DOHH2 (cell line): ENCODE results near the gene IBA57.
A peak's percentile ranks its signal among the peaks of the same experiment; 100 is the strongest.

Source experiments
- H3F3A ChIP-seq: fragments of 200-600 bp; sonication (generic), shearing (Covaris generic); 2 replicates; pipeline ENCODE4 v1.6.0; 2016; ENCODE audit warnings: antibody characterized with exemption, mild to moderate bottlenecking; ENCODE audit not compliant: control insufficient read depth, insufficient read depth
- H3K27ac ChIP-seq: fragments of 200-600 bp; sonication (generic); 2 replicates; pipeline ENCODE4 v1.5.1; 2014; ENCODE audit warnings: low read depth, mild to moderate bottlenecking, low read length, moderate library complexity
- H3K27me3 ChIP-seq: fragments of 200-600 bp; sonication (generic); 2 replicates; pipeline ENCODE4 v1.6.1; 2014; ENCODE audit warnings: mild to moderate bottlenecking, low read length, mixed read lengths; ENCODE audit not compliant: control insufficient read depth
- H3K36me3 ChIP-seq: fragments of 200-600 bp; sonication (generic); 2 replicates; pipeline ENCODE4 v1.6.1; 2014; ENCODE audit warnings: mild to moderate bottlenecking, low read length, moderate library complexity, mixed read lengths; ENCODE audit not compliant: control insufficient read depth
- H3K4me1 ChIP-seq: fragments of 200-600 bp; sonication (generic); 2 replicates; pipeline ENCODE4 v1.6.1; 2014; ENCODE audit warnings: mild to moderate bottlenecking, low read length, mixed read lengths; ENCODE audit not compliant: control insufficient read depth
- H3K4me2 ChIP-seq: fragments of 200-600 bp; sonication (generic); 2 replicates; pipeline ENCODE4 v1.6.0; 2014; ENCODE audit warnings: mild to moderate bottlenecking, low read length, moderate library complexity
- H3K4me3 ChIP-seq: fragments of 200-600 bp; sonication (generic); 2 replicates; pipeline ENCODE4 v1.5.1; 2014; ENCODE audit warnings: mild to moderate bottlenecking, low read length, mixed read lengths
- H3K79me2 ChIP-seq: fragments of 200-600 bp; sonication (generic); 2 replicates; pipeline ENCODE4 v1.6.1; 2014; ENCODE audit warnings: mild to moderate bottlenecking, low read length, mixed read lengths; ENCODE audit not compliant: control insufficient read depth
- H3K9me2 ChIP-seq: fragments of 200-600 bp; sonication (generic); replicated peaks from 2 replicates; pipeline ENCODE4 v1.6.1; 2014; ENCODE audit warnings: mild to moderate bottlenecking, low read length, mixed read lengths; ENCODE audit not compliant: control insufficient read depth
- H3K9me3 ChIP-seq: fragments of 200-600 bp; sonication (generic); 2 replicates; pipeline ENCODE4 v1.6.1; 2014; ENCODE audit warnings: antibody characterized with exemption, low read length, mixed read lengths; ENCODE audit not compliant: control insufficient read depth, insufficient read depth
- H4K20me1 ChIP-seq: fragments of 200-600 bp; sonication (generic); 2 replicates; pipeline ENCODE4 v1.6.0; 2014; ENCODE audit warnings: low read depth, mild to moderate bottlenecking, antibody characterized with exemption, low read length, moderate library complexity; ENCODE audit not compliant: control insufficient read depth, insufficient read depth
- EZH2phosphoT487 ChIP-seq: fragments of 200-600 bp; sonication (generic); IDR thresholded peaks from 2 replicates; pipeline ENCODE4 v1.6.1; 2017; ENCODE audit warnings: borderline replicate concordance, mild to moderate bottlenecking, antibody characterized with exemption, low read length, moderate library complexity, mixed read lengths
- TF ChIP-seq, protein P1 (sequence below): fragments of 200-600 bp; sonication (generic); IDR thresholded peaks from one replicate; pipeline ENCODE4 v1.5.1; 2014; ENCODE audit warnings: antibody characterized with exemption, mild to moderate bottlenecking, low read depth, low read length; ENCODE audit not compliant: poor library complexity, severe bottlenecking

IBA57 gene

DNA sequence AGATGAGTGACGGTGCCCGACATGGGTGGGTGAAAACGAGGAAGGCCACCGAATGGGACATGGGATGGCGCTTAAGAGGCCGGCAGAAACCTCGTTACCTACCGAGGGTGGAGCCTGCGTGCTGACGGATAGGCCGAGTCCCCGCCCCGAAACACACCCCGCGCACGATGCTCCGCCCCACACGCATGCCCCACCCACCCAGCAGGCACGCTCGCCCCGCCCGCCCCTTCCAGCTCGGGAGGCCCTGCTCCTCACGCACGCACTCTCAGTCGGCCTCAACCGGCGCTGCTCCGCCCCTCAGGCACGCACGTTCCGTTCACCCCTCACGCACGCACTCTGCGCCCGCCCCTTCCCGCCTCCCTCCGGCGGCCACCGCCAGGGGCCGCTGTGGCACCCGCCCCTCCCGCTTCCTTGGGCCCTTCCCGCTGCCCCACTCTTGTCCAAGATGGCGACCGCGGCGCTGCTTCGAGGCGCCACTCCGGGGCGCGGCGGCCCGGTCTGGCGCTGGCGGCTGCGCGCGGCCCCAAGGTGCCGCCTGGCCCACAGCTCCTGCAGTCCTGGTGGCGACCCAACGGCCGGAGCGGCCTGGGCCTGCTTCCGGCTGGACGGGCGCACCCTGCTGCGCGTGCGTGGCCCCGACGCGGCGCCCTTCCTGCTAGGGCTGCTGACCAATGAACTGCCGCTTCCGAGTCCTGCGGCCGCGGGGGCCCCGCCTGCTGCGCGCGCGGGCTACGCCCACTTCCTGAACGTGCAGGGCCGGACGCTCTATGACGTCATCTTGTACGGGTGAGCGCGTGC lies at the start of gene IBA57:
Gene IBA57 (plus strand): TSS at position 433 of the 798 bp plus-strand sequence. CDS start 13 bp downstream, at position 446.
- Histone ChIP-seq H3K9me2 (no peaks in the 10 kb centered on the region), H3K36me3 (no peaks in the 10 kb centered on the region), H4K20me1 (peaks cover 6% of the 10 kb centered on the region; the same call in 1 of the 2 replicates), H3K4me1 (peaks cover 15% of the 10 kb centered on the region), H3F3A (no peaks in the 10 kb centered on the region), H3K79me2 (peaks cover 28% of the 10 kb centered on the region), H3K4me2 (peak within 1 kb of the TSS; percentile 97), H3K4me3 (peak within 1 kb of the TSS; percentile 85), H3K9me3 (no peaks in the 10 kb centered on the region), H3K27me3 (no peaks in the 10 kb centered on the region), H3K27ac (peak within 1 kb of the TSS; percentile 85)
- TF ChIP-seq, protein P1, sequence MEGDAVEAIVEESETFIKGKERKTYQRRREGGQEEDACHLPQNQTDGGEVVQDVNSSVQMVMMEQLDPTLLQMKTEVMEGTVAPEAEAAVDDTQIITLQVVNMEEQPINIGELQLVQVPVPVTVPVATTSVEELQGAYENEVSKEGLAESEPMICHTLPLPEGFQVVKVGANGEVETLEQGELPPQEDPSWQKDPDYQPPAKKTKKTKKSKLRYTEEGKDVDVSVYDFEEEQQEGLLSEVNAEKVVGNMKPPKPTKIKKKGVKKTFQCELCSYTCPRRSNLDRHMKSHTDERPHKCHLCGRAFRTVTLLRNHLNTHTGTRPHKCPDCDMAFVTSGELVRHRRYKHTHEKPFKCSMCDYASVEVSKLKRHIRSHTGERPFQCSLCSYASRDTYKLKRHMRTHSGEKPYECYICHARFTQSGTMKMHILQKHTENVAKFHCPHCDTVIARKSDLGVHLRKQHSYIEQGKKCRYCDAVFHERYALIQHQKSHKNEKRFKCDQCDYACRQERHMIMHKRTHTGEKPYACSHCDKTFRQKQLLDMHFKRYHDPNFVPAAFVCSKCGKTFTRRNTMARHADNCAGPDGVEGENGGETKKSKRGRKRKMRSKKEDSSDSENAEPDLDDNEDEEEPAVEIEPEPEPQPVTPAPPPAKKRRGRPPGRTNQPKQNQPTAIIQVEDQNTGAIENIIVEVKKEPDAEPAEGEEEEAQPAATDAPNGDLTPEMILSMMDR, result peak; percentile 66
- no peak for TF ChIP-seq EZH2phosphoT487

- no peak for TF ChIP-seq EZH2phosphoT487
- TF ChIP-seq, protein P1, result no peak
- Histone ChIP-seq H3K4me1 (peaks cover 10% of the 10 kb centered on the region), H3K79me2 (no peaks in the 10 kb centered on the region)
These were observed 48.3 kb upstream of the IBA57 start for GRCh38 chr1:228117335-228117734.

DNA sequence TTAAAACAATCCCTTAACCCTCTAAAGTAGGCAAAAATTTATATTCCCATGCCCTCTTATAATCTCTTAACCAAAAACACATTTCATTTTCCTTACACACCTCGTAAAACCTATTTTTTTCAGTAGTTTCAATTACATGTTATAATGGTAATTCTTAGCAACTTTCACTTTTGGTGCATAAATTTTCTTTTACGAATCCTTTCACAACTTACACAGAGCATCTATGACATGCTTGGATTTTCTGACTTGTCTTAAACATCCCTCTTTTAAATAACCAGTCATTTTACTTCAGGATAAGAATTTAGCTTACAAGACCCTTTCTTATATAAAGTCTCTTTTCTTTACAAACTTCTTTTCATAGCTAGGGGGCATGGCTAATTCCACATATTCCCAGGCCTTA lies 47.6 kb upstream of the IBA57 start:
- H3K36me3 ChIP-seq, result no peaks in the 10 kb centered on the region
- TF ChIP-seq, protein P1, result no peak
- TF ChIP-seq EZH2phosphoT487, result no peak

More at GRCh38 chr1:228117335-228117734, 48.3 kb upstream of the IBA57 start:
- H3K4me2 ChIP-seq, result no peak overlapping the region
- no peaks in the 10 kb centered on the region for H3K9me2 ChIP-seq
- H3K27me3 ChIP-seq, result no peaks in the 10 kb centered on the region
- no peaks in the 10 kb centered on the region for H4K20me1 ChIP-seq
- H3K27ac ChIP-seq, result no peak overlapping the region
- H3F3A ChIP-seq, result no peaks in the 10 kb centered on the region
- H3K36me3 ChIP-seq, result no peaks in the 10 kb centered on the region
- peaks cover 8% of the 10 kb centered on the region; the same call in 1 of the 2 replicates for H3K9me3 ChIP-seq
- H3K4me3 ChIP-seq, result no peak overlapping the region

More for the DNA sequence above, 47.6 kb upstream of the IBA57 start:
- Histone ChIP-seq H4K20me1 (no peaks in the 10 kb centered on the region), H3K9me2 (no peaks in the 10 kb centered on the region), H3K27ac (no peak overlapping the region), H3F3A (no peaks in the 10 kb centered on the region), H3K79me2 (no peaks in the 10 kb centered on the region), H3K4me2 (no peak overlapping the region), H3K27me3 (no peaks in the 10 kb centered on the region), H3K9me3 (peaks cover 8% of the 10 kb centered on the region; the same call in 1 of the 2 replicates), H3K4me3 (no peak overlapping the region), H3K4me1 (peaks cover 10% of the 10 kb centered on the region)
